K562 (cell line): ENCODE data around the gene KAZN. TPM values are rescaled to one million over a fixed set of nuclear protein-coding genes. Genes with fewer than 3 reads are reported as not detected.

ENCODE experiments used
- ATAC-seq: fragments of 200-7000 bp; cut with Tn5 transposase; 3 replicates; pipeline ENCODE4 v1.9.1; 2020; ENCODE audit warnings: moderate library complexity
- BruUV-seq: library from RNA; stranded (reverse); fragments of 400-500 nt; replicated peaks from 2 replicates; lab custom pipeline; 2021; lab: Mats Ljungman, UMichigan
- CTCF ChIA-PET: fragments of 300-600 bp; formaldehyde crosslinking; extraction: SDS; loops from one replicate; lab custom pipeline; 2021; ENCODE audit warnings: low intra/inter-chr PET ratio; lab: Yijun Ruan, JAX
- POLR2A ChIA-PET: fragments of 300-600, 350-650 bp; sonication (Branson Sonifier 250); formaldehyde crosslinking; extraction: SDS; loops from one replicate; lab custom pipeline; 2021; ENCODE audit warnings: antibody characterized with exemption, inconsistent platforms; lab: Yijun Ruan, JAX
- DNase-seq, 4 experiments: peaks; one replicate each; pipeline versions ENCODE4 v3.0.0 to v3.0.0-alpha.2; 2011 to 2018; ENCODE audit warnings: low spot score in 3 of 4, mixed read lengths in 3 of 4; ENCODE audit errors: extremely low read depth in 1 of 4
- FAIRE-seq: peaks from 2 replicates; lab custom pipeline; 2011; peaks lifted over from hg19 to GRCh38; lab: Jason Lieb, UNC
- H2AFZ ChIP-seq: 2 replicates; pipeline ENCODE4 v1.6.0; 2011; ENCODE audit warnings: low read depth, low read length, control low read depth, inconsistent platforms
- H3K27ac ChIP-seq: fragments of 200-600 bp; 3 replicates; pipeline ENCODE4 v1.8.0; 2011; ENCODE audit warnings: low read depth, mild to moderate bottlenecking, control low read depth, inconsistent platforms, low read length, moderate library complexity, mixed read lengths; ENCODE audit errors: extremely low read depth
- H3K27me3 ChIP-seq, 2 experiments: fragments of 300-600 bp in 1 of 2; 2 replicates in 1 of 2; 3 replicates in 1 of 2; pipeline versions ENCODE4 v1.6.0 to v1.8.0; 2011; ENCODE audit warnings: inconsistent platforms in 2 of 2, low read length in 2 of 2, mild to moderate bottlenecking in 1 of 2, mixed read lengths in 1 of 2, moderate library complexity in 1 of 2; ENCODE audit not compliant: control insufficient read depth in 2 of 2, insufficient read depth in 2 of 2
- H3K36me3 ChIP-seq: fragments of 300-600 bp; 3 replicates; pipeline ENCODE4 v1.8.0; 2011; ENCODE audit warnings: mild to moderate bottlenecking, low read length, inconsistent platforms; ENCODE audit not compliant: control insufficient read depth, insufficient read depth
- H3K4me1 ChIP-seq, 2 experiments: fragments of 200-600 bp in 1 of 2; replicated peaks in 1 of 2; 2 replicates in 1 of 2; 3 replicates in 1 of 2; pipeline versions ENCODE4 v1.5.1 to v1.8.0; 2011; ENCODE audit warnings: inconsistent platforms in 2 of 2, low read length in 2 of 2, mild to moderate bottlenecking in 1 of 2, mixed read lengths in 1 of 2, moderate library complexity in 1 of 2; ENCODE audit not compliant: control insufficient read depth in 2 of 2, insufficient read depth in 2 of 2
- H3K4me2 ChIP-seq: 2 replicates; pipeline ENCODE4 v1.6.1; 2011; ENCODE audit warnings: low read length, control low read depth, inconsistent platforms, mixed read lengths; ENCODE audit not compliant: insufficient read depth
- H3K4me3 ChIP-seq: fragments of 200-600 bp; sonication (generic), shearing (Covaris generic); 2 replicates; pipeline ENCODE4 v1.5.1; 2016; ENCODE audit warnings: control low read depth, inconsistent platforms
- H3K79me2 ChIP-seq: fragments of 200-600 bp; 3 replicates; pipeline ENCODE4 v1.8.0; 2011; ENCODE audit warnings: low read length, inconsistent platforms; ENCODE audit not compliant: control insufficient read depth, insufficient read depth
- H3K9ac ChIP-seq, 2 experiments: 2 replicates each; pipeline versions ENCODE4 v1.6.0 to v1.6.1; 2011; ENCODE audit warnings: low read depth in 2 of 2, low read length in 2 of 2, control low read depth in 1 of 2, inconsistent platforms in 1 of 2, mild to moderate bottlenecking in 1 of 2, mixed read lengths in 1 of 2; ENCODE audit not compliant: insufficient read depth in 1 of 2
- H3K9me1 ChIP-seq: one replicate; pipeline ENCODE4 v1.6.0; 2011; ENCODE audit warnings: inconsistent platforms, mild to moderate bottlenecking, low read length, moderate library complexity; ENCODE audit not compliant: control insufficient read depth, insufficient read depth
- H3K9me3 ChIP-seq: replicated peaks from 2 replicates; pipeline ENCODE4 v1.5.1; 2011; ENCODE audit warnings: low read depth, low read length, inconsistent platforms; ENCODE audit not compliant: control insufficient read depth, insufficient read depth
- H4K20me1 ChIP-seq: replicated peaks from 2 replicates; pipeline ENCODE4 v1.6.1; 2011; ENCODE audit warnings: low read length, inconsistent platforms, mixed read lengths; ENCODE audit not compliant: control insufficient read depth, insufficient read depth
- LARP7 ChIP-seq: fragments of 450-650 bp; IDR thresholded peaks from 2 replicates; pipeline ENCODE4 v1.6.1; 2016
- MAX ChIP-seq: sonication (generic); formaldehyde crosslinking; IDR thresholded peaks from 2 replicates; pipeline ENCODE4 v1.9.0; 2022; ENCODE audit warnings: mild to moderate bottlenecking, missing genetic modification reagents
- NR2C1 ChIP-seq, 2 experiments: fragments of 450-650 bp; IDR thresholded peaks; 2 replicates each; pipeline ENCODE4 v1.6.1; 2017; ENCODE audit warnings: mild to moderate bottlenecking in 2 of 2, antibody characterized with exemption in 1 of 2, inconsistent platforms in 1 of 2, missing compliant biosample characterization in 1 of 2, missing genetic modification characterization in 1 of 2
- PHF20 ChIP-seq: fragments of 450-650 bp; IDR thresholded peaks from 2 replicates; pipeline ENCODE4 v1.6.1; 2018; ENCODE audit not compliant: partially characterized antibody
- RBM17 ChIP-seq: fragments of 200-400 bp; formaldehyde crosslinking; IDR thresholded peaks from 2 replicates; pipeline ENCODE4 v1.6.1; 2017; ENCODE audit warnings: low read depth, mild to moderate bottlenecking, low read length, borderline replicate concordance
- SRF ChIP-seq, 2 experiments: fragments of 250-450, 450-650 bp in 1 of 2; sonication (Bioruptor Pico) in 1 of 2; sonication (generic) in 1 of 2; formaldehyde crosslinking; IDR thresholded peaks; 2 replicates each; pipeline versions ENCODE4 v1.5.0 to v1.5.1; 2020 to 2022; ENCODE audit warnings: mild to moderate bottlenecking in 1 of 2, missing genetic modification reagents in 1 of 2
- TRIM24 ChIP-seq, 2 experiments: fragments of 450-650 bp; IDR thresholded peaks; 2 replicates each; pipeline ENCODE4 v1.6.1; 2016
- WGBS: fragments of 100-300 bp; shearing (Covaris generic); methylation state at CpG from one replicate; pipeline ENCODE4 v1.1.6; 2016; ENCODE audit warnings: low coverage, mixed read lengths; ENCODE audit not compliant: insufficient coverage; ENCODE audit errors: missing lambda C conversion rate; 5-methylcytosine and 5-hydroxymethylcytosine counted together
- in situ Hi-C: fragments of 300-500 bp; cut with MboI; formaldehyde crosslinking; loops from 4 replicates; pipeline ENCODE4 v1.15.0; 2018; ENCODE audit warnings: inconsistent platforms, mixed read lengths
- intact Hi-C: fragments of 100-400 bp; cut with micrococcal nuclease; formaldehyde crosslinking; loops from 2 replicates; pipeline ENCODE4 v1.14.2; 2022
- polyA plus RNA-seq, 8 experiments: library from polyadenylated mRNA; depleted of rRNA in 4 of 8; stranded (reverse) in 5 of 8; unstranded in 3 of 8; fragments of >200 nt; fragmentation: Nextera tagmentation in 2 of 8; fragmentation: Illumina TruSeq in 1 of 8; extraction: Ambion mirVana in 2 of 8; extraction: Trizol in 1 of 8; gene quantifications; 2 replicates each; pipeline versions ENCODE4 v1.2.1 to v1.2.3, GENCODE V29; 2011 to 2014; ENCODE audit warnings: inconsistent platforms in 1 of 8, missing spikeins in 1 of 8
- total RNA-seq, 7 experiments: library from RNA; depleted of rRNA in 6 of 7; stranded (reverse); fragments of >200 nt in 6 of 7; fragmentation: Illumina TruSeq in 2 of 7; extraction: Trizol in 2 of 7; gene quantifications; 2 replicates each; pipeline versions ENCODE4 v1.2.1 to v1.2.3, GENCODE V29; 2011 to 2021; ENCODE audit warnings: low replicate concordance in 1 of 7
- TF ChIP-seq, protein P1 (sequence below), 2 experiments: fragments of 450-650 bp in 1 of 2; sonication (generic) in 1 of 2; formaldehyde crosslinking; conservative IDR thresholded peaks; 2 replicates each; pipeline versions ENCODE4 v1.4.0 to v1.8.1; 2020 to 2022; ENCODE audit warnings: mild to moderate bottlenecking in 1 of 2, missing genetic modification reagents in 1 of 2

Gene KAZN
- total and polyA plus RNA-seq, 9 of the 15 experiments (the other 6 are each of a cell fraction or from before 2014, with no cell fraction given) = 2.1 to 21.6 (median 5.4) TPM

DNA sequence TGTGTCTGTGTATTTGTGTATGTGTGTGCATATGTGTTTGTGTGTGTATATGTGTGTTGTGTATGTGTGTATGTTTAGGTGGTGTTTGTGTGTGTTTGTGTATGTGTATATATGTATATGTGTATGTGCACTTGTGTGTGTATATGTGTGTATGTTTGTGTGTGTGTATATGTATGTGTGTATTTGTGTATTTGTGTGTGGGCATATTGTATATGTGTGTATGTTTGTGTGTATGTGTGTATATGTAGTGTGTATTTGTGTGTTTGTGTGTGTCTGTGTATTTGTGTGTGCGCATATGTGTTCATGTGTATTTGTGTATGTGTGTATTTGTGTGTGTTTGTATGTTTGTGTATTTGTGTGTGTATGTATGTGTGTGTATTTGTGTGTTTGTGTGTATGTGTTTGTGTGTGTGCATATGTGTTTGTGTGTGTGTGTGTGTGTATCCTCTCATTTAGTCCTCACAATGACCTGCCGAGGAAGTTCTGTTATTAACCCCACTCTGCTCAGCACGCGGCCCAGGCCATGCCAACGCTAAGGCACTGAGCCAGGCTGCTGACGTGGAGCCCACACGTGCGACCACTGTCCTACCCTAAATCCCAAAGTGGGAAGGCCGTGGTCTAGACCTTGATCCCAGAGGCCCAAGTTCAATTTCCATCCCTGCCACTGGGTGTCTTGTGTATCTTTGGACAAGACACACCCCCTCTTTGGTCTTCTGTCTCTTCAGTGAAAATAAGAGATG lies 511.8 kb downstream of the KAZN start:
- Histone ChIP-seq H2AFZ (no peak overlapping the region), H3K9ac (no peak overlapping the region), H4K20me1 (peaks cover 4% of the 10 kb centered on the region; the same call in 1 of the 2 replicates), H3K9me1 (no peaks in the 10 kb centered on the region), H3K9me3 (no peaks in the 10 kb centered on the region), H3K27me3 (peaks cover 15 to 31% of the 10 kb centered on the region in 2 experiments), H3K4me2 (no peak overlapping the region), H3K79me2 (no peaks in the 10 kb centered on the region), H3K27ac (no peak overlapping the region), H3K4me1 (no peaks in the 10 kb centered on the region), H3K36me3 (no peaks in the 10 kb centered on the region), H3K4me3 (no peak overlapping the region)
- FAIRE-seq (no peak), DNase-seq (peak in 2 of 4 experiments; percentile 37 to 38), ATAC-seq (no peak)
- CTCF ChIA-PET = no interaction called here
- no TSS peak for BruUV-seq
- TF ChIP-seq LARP7 = 0 out of 2 replicates have a peak, but pooled peaks have one; percentile 10
- TF ChIP-seq NR2C1 (IDR thresholded peaks at IDR 0.05) = 0 out of 2 replicates have a peak, but pooled peaks have one; percentile 7
- no peak for TF ChIP-seq NR2C1 (tag; IDR thresholded peaks at IDR 0.05)
- TF ChIP-seq, protein P1, sequence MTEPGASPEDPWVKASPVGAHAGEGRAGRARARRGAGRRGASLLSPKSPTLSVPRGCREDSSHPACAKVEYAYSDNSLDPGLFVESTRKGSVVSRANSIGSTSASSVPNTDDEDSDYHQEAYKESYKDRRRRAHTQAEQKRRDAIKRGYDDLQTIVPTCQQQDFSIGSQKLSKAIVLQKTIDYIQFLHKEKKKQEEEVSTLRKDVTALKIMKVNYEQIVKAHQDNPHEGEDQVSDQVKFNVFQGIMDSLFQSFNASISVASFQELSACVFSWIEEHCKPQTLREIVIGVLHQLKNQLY (CRISPR knock-in tag; conservative IDR thresholded peaks at IDR 0.05) = no peak
- TF ChIP-seq MAX = 0 out of 2 replicates have a peak, but pooled peaks have one; percentile 21
- no peak for TF ChIP-seq SRF (CRISPR knock-in tag; IDR thresholded peaks at IDR 0.05)
- TF ChIP-seq TRIM24 (IDR thresholded peaks at IDR 0.05) = 0 out of 4 replicates have a peak, but pooled peaks of 1 of the 2 experiments have one; percentile 8
- peak; percentile 38 for TF ChIP-seq PHF20
- no peak for TF ChIP-seq RBM17
- POLR2A ChIA-PET = no interaction called here
- intact Hi-C loops = no loop called here
- 21% methylated on average over 8 of the region's 9 CpGs for WGBS
- in situ Hi-C loops = no loop called here
